ENCODE results near the gene PRKN. TPM values are rescaled to one million over a fixed set of nuclear protein-coding genes. Genes with fewer than 3 reads are reported as not detected.

PRKN gene
- total RNA-seq, 2 donors from 2014 or later, result 15.7 to 19.3 TPM

DNA sequence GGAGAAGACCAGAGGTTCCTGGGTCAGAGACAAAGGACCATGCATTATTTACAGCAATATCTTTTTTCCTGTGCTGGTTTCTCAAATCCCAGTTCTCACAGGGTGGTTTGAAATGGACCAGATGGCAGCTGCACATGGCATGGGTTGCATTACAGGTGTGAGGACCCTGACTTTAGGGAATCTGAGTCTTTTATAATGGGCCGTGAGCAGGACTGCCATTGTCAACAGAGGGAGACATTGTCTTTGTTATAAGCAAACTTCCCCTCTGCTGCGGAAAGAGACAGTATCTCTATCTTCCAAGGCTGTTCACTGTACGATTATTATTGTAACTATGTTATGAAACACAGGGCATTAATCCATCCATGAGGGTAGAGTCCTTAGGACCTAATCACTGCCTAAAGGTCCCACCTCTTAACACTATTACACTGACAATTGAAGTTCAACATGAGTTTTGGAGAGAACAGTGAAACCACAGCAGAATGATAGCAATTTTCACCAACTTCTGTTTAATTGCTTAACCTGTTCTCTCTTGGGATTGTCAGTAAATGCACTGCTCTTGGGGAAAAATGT lies 1297.6 kb downstream of the PRKN start:
- Histone ChIP-seq H3K4me1 (peaks cover 0 to 13% of the 10 kb centered on the region in 2 donors), H3K27ac (no peak overlapping the region), H3K9me3 (no peaks in the 10 kb centered on the region), H3K27me3 (no peaks in the 10 kb centered on the region), H3K4me3 (no peak overlapping the region), H3K36me3 (no peaks in the 10 kb centered on the region)
- TF ChIP-seq, protein P1, sequence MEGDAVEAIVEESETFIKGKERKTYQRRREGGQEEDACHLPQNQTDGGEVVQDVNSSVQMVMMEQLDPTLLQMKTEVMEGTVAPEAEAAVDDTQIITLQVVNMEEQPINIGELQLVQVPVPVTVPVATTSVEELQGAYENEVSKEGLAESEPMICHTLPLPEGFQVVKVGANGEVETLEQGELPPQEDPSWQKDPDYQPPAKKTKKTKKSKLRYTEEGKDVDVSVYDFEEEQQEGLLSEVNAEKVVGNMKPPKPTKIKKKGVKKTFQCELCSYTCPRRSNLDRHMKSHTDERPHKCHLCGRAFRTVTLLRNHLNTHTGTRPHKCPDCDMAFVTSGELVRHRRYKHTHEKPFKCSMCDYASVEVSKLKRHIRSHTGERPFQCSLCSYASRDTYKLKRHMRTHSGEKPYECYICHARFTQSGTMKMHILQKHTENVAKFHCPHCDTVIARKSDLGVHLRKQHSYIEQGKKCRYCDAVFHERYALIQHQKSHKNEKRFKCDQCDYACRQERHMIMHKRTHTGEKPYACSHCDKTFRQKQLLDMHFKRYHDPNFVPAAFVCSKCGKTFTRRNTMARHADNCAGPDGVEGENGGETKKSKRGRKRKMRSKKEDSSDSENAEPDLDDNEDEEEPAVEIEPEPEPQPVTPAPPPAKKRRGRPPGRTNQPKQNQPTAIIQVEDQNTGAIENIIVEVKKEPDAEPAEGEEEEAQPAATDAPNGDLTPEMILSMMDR (IDR thresholded peaks at IDR 0.05), result peak in 1 of 2 donors; percentile 22
- DNase-seq (ENCODE audit: low spot score), result no peak

DNA sequence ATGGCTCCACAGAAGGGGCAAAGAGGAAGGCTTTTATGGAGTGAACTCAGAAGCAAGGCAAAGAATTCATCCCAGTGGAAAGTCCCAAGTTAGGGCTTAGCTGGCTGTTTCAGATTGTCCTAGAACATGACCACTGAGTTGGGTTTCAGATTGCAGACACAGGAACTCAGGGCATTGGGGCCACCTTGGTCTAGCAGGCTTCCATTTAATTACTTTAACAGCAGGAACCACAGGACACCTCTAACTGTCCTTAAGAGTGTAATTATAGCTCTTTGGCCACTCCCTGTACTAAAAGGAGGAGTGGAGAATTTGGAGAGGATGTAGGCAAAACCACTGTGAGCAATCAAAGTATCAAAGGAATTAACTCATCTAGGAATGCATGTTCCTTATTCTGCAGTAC lies 1303.1 kb downstream of the PRKN start:
- no peak for DNase-seq (ENCODE audit: low spot score)
- no peaks in the 10 kb centered on the region for H3K9me3 ChIP-seq
- no peak overlapping the region for H3K4me3 ChIP-seq
- no peaks in the 10 kb centered on the region for H3K27me3 ChIP-seq
- no peak overlapping the region for H3K27ac ChIP-seq
- H3K4me1 ChIP-seq, result peaks cover 0 to 3% of the 10 kb centered on the region in 2 donors
- TF ChIP-seq, protein P1 (IDR thresholded peaks at IDR 0.05), result no peak
- no peaks in the 10 kb centered on the region for H3K36me3 ChIP-seq

- TF ChIP-seq, protein P1 (IDR thresholded peaks at IDR 0.05), result no peak
- no peaks in the 10 kb centered on the region for H3K9me3 ChIP-seq
Observed at GRCh38 chr6:161422710-161423680, 1304.6 kb downstream of the PRKN start.

DNA sequence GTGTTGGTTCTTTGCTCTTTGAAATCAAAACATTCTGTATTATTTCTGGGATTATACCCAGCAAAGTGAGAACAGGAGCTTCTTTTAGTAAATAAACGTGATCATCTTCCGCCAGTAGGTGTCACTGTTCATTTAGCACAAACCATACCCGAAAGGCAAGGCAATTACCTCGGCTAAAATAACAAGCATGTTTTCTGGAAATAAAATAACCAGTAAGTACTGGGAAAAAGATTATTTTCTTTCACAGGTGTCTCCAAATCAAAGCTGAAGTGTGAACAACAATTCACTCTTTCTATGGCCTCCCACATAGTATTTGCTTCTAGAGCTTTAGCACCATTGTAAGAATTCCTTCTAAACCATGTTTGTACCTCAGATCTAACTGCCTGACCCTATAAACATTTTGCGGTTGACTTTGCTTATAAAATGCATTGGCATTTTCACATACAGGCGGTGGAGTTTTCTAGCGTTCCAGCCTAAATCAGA lies 1309.1 kb downstream of the PRKN start:
- Histone ChIP-seq H3K27ac (no peak overlapping the region), H3K4me1 (peaks cover 0 to 7% of the 10 kb centered on the region in 2 donors), H3K27me3 (no peaks in the 10 kb centered on the region), H3K36me3 (no peaks in the 10 kb centered on the region), H3K9me3 (no peaks in the 10 kb centered on the region), H3K4me3 (no peak overlapping the region)
- TF ChIP-seq, protein P1 (IDR thresholded peaks at IDR 0.05), result peak; percentile 41 to 83
- DNase-seq (ENCODE audit: low spot score), result no peak

More at GRCh38 chr6:161422710-161423680, 1304.6 kb downstream of the PRKN start:
- Histone ChIP-seq H3K27me3 (no peaks in the 10 kb centered on the region), H3K36me3 (no peaks in the 10 kb centered on the region), H3K4me3 (no peak overlapping the region), H3K27ac (no peak overlapping the region), H3K4me1 (peaks cover 0 to 3% of the 10 kb centered on the region in 2 donors)
- DNase-seq (ENCODE audit: low spot score), result no peak

DNA sequence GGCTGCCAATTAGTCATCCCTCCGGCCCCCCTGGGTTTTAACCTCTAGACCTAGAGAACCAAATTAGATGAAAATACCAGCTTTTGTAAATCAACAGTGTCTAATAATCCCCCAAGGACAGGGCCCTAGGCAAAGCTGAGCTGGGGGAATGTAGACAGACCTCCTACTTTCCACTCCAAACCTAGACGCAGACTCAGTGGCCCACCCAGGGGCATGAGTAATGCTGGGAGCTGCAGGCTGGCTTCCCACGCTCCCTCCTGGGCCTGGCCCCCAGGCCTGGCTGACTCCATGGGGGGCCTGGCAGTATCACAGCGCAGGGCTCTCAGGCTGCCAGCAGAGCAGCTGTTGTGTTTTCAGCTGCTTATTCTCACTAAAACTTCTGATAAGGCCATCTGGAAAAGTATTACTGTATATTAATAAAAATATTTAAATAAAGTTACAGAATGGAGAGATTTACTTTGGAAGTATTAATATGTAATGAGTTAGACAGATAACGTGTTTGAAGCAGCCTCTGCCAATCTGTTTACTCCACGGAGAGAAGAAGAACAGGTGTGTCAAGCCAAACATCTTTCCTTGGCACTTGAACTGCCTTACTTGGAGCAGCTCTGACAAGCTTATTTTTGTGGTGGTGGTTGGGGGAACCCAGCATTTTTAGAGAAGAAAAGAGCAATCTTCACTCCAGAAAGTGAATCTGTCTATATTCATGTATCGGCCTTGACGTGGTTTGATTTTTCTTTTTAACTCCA lies 1309.7 kb downstream of the PRKN start:
- H3K9me3 ChIP-seq, result no peaks in the 10 kb centered on the region
- H3K36me3 ChIP-seq, result no peaks in the 10 kb centered on the region
- H3K27me3 ChIP-seq, result no peaks in the 10 kb centered on the region
- TF ChIP-seq, protein P1 (IDR thresholded peaks at IDR 0.05), result no peak
- peaks cover 0 to 7% of the 10 kb centered on the region in 2 donors for H3K4me1 ChIP-seq
- peak overlapping the region in 1 of 2 donors; percentile 18 for H3K27ac ChIP-seq
- no peak overlapping the region for H3K4me3 ChIP-seq
- no peak for DNase-seq (ENCODE audit: low spot score)
